ENCODE results near the gene HELB.

HELB gene

DNA sequence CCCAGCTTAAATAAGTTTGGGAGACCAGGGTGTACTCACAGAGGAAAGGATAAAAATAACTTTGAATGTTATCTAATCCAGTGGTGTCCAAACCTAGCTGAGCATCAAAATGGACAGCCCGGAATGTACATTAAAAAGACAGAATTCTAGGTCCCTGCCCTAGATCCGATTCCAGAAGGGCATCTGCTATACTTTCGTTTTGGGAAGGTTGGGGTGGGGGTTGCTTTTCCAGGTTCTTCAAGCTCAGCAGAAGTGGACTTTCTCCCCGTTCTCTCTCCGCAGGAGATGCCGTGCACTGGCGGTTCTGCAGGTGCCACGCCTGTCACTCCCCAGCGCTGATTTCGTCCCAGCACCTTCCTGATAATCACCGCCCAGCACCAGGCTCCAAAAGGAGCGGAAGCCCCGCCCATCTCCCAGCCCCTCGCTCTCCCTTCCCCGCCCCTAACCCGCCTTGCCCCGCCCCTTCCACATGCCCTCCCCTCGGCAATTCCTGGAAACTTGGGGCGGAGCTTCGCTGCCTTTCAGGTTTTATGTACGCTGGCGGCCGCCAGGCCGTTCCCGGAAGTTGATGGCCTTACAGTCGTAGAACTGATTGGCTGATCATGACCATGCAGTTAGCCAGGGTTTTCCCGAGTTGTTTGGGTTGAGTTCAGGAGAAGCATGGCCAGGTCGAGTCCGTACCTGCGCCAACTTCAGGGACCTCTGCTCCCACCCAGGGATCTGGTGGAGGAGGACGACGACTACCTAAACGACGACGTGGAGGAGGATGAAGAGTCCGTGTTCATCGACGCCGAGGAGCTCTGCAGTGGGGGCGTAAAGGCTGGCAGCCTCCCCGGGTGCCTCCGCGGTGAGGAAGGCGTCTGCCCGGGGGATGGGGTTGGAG is at the start of gene HELB:
HELB (plus strand) TSS at position 550 of the 883 bp plus-strand sequence; CDS start at position 661, 111 bp downstream.
- TF ChIP-seq, protein P1, sequence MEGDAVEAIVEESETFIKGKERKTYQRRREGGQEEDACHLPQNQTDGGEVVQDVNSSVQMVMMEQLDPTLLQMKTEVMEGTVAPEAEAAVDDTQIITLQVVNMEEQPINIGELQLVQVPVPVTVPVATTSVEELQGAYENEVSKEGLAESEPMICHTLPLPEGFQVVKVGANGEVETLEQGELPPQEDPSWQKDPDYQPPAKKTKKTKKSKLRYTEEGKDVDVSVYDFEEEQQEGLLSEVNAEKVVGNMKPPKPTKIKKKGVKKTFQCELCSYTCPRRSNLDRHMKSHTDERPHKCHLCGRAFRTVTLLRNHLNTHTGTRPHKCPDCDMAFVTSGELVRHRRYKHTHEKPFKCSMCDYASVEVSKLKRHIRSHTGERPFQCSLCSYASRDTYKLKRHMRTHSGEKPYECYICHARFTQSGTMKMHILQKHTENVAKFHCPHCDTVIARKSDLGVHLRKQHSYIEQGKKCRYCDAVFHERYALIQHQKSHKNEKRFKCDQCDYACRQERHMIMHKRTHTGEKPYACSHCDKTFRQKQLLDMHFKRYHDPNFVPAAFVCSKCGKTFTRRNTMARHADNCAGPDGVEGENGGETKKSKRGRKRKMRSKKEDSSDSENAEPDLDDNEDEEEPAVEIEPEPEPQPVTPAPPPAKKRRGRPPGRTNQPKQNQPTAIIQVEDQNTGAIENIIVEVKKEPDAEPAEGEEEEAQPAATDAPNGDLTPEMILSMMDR (IDR thresholded peaks at IDR 0.05; ENCODE audit: low read depth, low read length, missing control alignments): no peak
- DNase-seq (ENCODE audit: extremely low read depth, low read depth): peak; percentile 91
- peak within 1 kb of the TSS; percentile 85 for H3K4me3 ChIP-seq (replicated peaks; ENCODE audit: low read depth, low read length)

DNA sequence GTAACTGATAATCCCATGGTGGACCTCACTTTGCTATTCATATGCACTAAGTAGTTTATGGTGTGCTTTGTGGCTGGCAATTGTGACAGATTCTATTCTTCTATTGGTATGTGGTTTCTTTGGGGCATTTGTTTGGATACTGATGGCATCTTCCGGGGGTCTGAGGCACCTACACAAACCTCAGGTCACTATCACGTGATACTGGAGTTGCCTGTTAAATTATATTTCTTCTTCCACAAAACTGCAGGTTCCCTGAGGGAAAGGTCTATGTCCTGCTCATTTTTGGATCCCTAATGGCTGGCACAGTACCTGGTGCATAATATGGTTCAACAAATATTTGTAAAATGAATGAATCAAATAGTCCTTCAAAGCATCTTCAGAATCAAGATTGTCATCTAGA is 49.5 kb upstream of the HELB start:
- TF ChIP-seq, protein P1 (IDR thresholded peaks at IDR 0.05; ENCODE audit: low read depth, low read length, missing control alignments): no peak
- no peak for DNase-seq (ENCODE audit: extremely low read depth, low read depth)
- H3K4me3 ChIP-seq (replicated peaks; ENCODE audit: low read depth, low read length): no peak overlapping the region

DNA sequence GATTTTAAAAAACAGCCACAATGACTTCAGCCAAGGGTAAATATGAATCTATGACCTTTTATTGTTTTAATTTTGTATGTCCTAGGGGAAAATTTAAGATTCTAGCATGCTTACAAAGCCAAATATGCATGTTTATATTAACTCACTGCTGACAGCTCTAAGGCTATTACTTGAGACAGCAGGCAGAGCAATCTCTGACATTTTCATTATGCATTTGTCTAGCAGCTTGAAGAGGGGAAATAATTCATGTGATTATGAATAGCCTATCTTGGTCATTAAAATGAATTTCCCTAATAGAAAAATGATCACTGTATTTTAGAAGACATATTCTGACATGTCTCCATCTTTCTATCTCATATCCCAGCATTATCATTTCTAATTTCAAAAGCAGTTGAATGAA is 46.6 kb upstream of the HELB start:
- TF ChIP-seq, protein P1 (IDR thresholded peaks at IDR 0.05; ENCODE audit: low read depth, low read length, missing control alignments): no peak
- DNase-seq (ENCODE audit: extremely low read depth, low read depth): no peak

DNA sequence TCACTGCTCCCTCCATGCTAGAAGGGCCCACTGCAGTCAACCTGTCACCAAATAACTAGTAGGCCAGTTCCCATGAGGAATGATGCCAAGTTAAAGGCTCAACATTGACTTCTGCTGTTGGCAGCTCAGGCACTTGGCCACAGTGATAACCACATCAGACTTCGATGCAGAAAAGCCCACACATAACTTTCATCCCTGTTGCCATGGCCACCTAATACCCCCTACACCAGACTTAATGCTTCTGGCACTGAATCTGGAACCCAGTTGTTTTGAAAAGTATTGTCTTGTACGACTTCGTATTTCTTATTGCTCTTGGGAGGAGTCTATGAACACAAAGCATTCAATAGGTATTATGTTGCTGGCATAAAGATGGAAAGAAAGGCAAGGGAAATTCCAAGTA is 44.3 kb upstream of the HELB start:
- H3K4me3 ChIP-seq (replicated peaks; ENCODE audit: low read depth, low read length): no peak overlapping the region
- TF ChIP-seq, protein P1 (IDR thresholded peaks at IDR 0.05; ENCODE audit: low read depth, low read length, missing control alignments): no peak
- DNase-seq (ENCODE audit: extremely low read depth, low read depth): no peak

More for the DNA sequence above, 46.6 kb upstream of the HELB start:
- H3K4me3 ChIP-seq (replicated peaks; ENCODE audit: low read depth, low read length): no peak overlapping the region

DNA sequence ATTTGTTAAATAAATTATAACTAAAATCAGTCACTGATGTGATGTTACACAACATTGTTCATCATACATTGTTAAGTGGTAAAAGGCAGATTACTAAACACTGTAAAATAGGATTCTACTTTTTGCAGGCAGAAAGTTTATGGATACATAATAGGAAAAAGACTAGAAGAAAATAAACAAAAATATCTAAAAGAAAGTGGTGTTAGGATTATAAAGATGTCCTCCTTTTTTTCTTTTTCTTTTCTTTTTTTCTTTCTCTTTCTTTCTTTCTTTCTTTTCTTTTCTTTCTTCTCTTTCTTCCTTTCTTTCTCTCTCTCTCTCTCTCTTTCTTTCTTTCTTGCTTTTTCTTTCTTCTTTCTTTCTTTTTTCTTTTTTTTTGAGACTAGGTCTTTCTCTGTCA is 39.6 kb upstream of the HELB start:
- no peak for DNase-seq (ENCODE audit: extremely low read depth, low read depth)
- TF ChIP-seq, protein P1 (IDR thresholded peaks at IDR 0.05; ENCODE audit: low read depth, low read length, missing control alignments): no peak
- H3K4me3 ChIP-seq (replicated peaks; ENCODE audit: low read depth, low read length): no peak overlapping the region

DNA sequence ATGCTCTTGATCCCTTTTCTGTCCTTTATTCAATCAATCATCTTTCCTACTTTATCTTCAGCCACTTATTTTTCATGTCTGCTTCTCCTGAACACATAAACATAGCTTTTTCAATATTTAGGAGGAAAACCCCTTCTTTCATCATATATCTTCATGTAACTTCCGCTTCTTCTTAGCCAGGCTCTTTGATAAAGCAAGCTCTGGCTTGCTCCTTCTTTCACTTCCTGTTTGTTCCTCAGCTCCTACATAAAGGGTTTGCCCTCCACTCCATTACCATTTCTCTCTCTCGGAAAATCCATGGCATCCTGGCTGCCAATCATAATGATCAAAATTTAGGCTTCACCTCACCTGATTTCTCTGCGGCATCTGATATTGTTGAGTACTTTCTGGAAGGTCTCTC is 33.7 kb upstream of the HELB start:
- no peak overlapping the region for H3K4me3 ChIP-seq (replicated peaks; ENCODE audit: low read depth, low read length)
- DNase-seq (ENCODE audit: extremely low read depth, low read depth): no peak
- TF ChIP-seq, protein P1 (IDR thresholded peaks at IDR 0.05; ENCODE audit: low read depth, low read length, missing control alignments): no peak

Measured in HFF-Myc (cell line).